Spinal cord (tissue), 10 donors: ENCODE measurements around the gene CTNNA3. TPM values are rescaled to one million over a fixed set of nuclear protein-coding genes. Genes with fewer than 3 reads are reported as not detected.

Source experiments
- DNase-seq, 6 donors: peaks; one replicate each; pipeline versions ENCODE4 v3.0.0 to v3.0.0-alpha.2; 2013 to 2015; ENCODE audit warnings: low spot score in 6 of 6, low read depth in 4 of 6
- H3K27ac ChIP-seq: one replicate; pipeline ENCODE4 v1.5.1; 2013; ENCODE audit warnings: low read depth, low read length, control low read depth
- H3K27me3 ChIP-seq: one replicate; pipeline ENCODE4 v1.6.1; 2013; ENCODE audit warnings: low read length; ENCODE audit not compliant: control insufficient read depth, insufficient read depth
- H3K36me3 ChIP-seq: one replicate; pipeline ENCODE4 v1.6.1; 2013; ENCODE audit warnings: low read length; ENCODE audit not compliant: control insufficient read depth, insufficient read depth
- H3K4me1 ChIP-seq: one replicate; pipeline ENCODE4 v1.6.1; 2013; ENCODE audit warnings: low read length; ENCODE audit not compliant: control insufficient read depth, insufficient read depth
- H3K4me3 ChIP-seq: one replicate; pipeline ENCODE4 v1.5.1; 2013; ENCODE audit warnings: low read depth, low read length, control low read depth
- H3K9me3 ChIP-seq: one replicate; pipeline ENCODE4 v1.6.1; 2013; ENCODE audit warnings: low read length; ENCODE audit not compliant: control insufficient read depth, insufficient read depth
- WGBS: methylation state at CpG from one replicate; pipeline ENCODE4 v1.1.5; 2013; ENCODE audit warnings: missing lambda C conversion rate; ENCODE audit not compliant: insufficient coverage; 5-methylcytosine and 5-hydroxymethylcytosine counted together
- polyA plus RNA-seq, 2 donors: library from polyadenylated mRNA; unstranded; fragments of 120-200 nt; gene quantifications; one replicate each; pipeline ENCODE4 v1.2.1, GENCODE V29; 2013; ENCODE audit not compliant: insufficient read length in 2 of 2
- total RNA-seq, 2 donors: library from RNA; depleted of rRNA in 1 of 2; stranded (reverse); fragments of 120-200 nt in 1 of 2; fragments of >200 nt in 1 of 2; gene quantifications; one replicate each; pipeline versions ENCODE4 v1.2.3 to v1.2.4, GENCODE V29; 2013 to 2014
- donor health status: healthy.

The CTNNA3 gene
- total and polyA plus RNA-seq, 4 donors, result 15.3 to 63.5 (median 41.0) TPM

DNA sequence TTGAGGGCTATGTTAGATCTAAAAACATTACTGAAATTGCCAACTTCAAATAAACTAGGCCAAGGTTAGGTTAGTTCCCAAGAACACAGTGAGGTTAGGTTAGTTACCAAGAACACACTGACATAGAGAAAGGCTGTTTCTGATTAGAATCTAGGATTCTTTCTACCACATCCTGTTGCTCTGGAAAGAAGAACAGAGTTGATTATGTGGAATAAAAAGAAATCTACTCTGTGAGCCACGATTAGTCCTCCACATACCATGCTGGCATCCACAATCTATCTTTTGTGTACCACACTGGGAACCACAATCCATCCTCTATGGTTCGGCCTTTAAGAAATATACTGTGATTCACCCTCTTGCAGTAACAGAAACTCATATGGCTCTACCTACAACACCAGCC lies 678.8 kb downstream of the CTNNA3 start:
- Histone ChIP-seq H3K9me3 (no peaks in the 10 kb centered on the region), H3K27me3 (no peaks in the 10 kb centered on the region), H3K27ac (no peak overlapping the region), H3K4me3 (no peak overlapping the region), H3K4me1 (no peaks in the 10 kb centered on the region), H3K36me3 (no peaks in the 10 kb centered on the region)
- no CpG with 5 or more reads among the region's 2 CpGs for WGBS
- no peak for DNase-seq

DNA sequence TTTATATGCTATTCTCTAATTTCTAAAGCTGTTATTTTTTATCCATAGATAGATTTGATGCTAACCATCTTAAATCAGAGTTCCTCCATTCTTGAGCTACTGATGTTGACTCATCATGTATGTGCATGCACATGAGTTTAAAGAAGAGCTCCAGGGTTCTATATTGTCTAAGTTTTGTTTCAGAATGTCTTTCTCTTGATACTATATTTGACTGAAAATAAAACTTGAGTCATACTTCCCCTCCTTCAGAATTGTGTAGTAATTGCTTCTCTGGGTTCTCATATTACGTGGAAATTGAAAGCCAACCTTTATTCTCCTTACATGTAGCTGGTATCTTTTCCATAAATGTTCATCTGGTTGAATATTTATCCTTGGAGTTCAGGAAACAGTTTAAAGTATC lies 680.8 kb downstream of the CTNNA3 start:
- H3K36me3 ChIP-seq, result no peaks in the 10 kb centered on the region
- no CpG with 5 or more reads among the region's 1 CpG for WGBS
- no peak for DNase-seq

GRCh38 chr10:67011981-67012380 lies 684.0 kb downstream of the CTNNA3 start:
- H3K27me3 ChIP-seq, result no peaks in the 10 kb centered on the region
- WGBS, result no CpG with 5 or more reads among the region's 3 CpGs
- DNase-seq, result no peak
- no peak overlapping the region for H3K27ac ChIP-seq
- H3K4me1 ChIP-seq, result no peaks in the 10 kb centered on the region
- H3K36me3 ChIP-seq, result no peaks in the 10 kb centered on the region
- H3K9me3 ChIP-seq, result no peaks in the 10 kb centered on the region
- H3K4me3 ChIP-seq, result no peak overlapping the region

More for the DNA sequence above, 680.8 kb downstream of the CTNNA3 start:
- H3K27ac ChIP-seq, result no peak overlapping the region
- H3K4me1 ChIP-seq, result no peaks in the 10 kb centered on the region
- H3K9me3 ChIP-seq, result no peaks in the 10 kb centered on the region
- H3K4me3 ChIP-seq, result no peak overlapping the region
- H3K27me3 ChIP-seq, result no peaks in the 10 kb centered on the region

- Histone ChIP-seq H3K27ac (no peak overlapping the region), H3K27me3 (no peaks in the 10 kb centered on the region), H3K36me3 (no peaks in the 10 kb centered on the region), H3K4me3 (no peak overlapping the region), H3K4me1 (no peaks in the 10 kb centered on the region), H3K9me3 (no peaks in the 10 kb centered on the region)
- no peak for DNase-seq
- WGBS, result no CpG with 5 or more reads among the region's 1 CpG
These were observed 684.5 kb downstream of the CTNNA3 start for GRCh38 chr10:67011480-67011879.

- Histone ChIP-seq H3K4me3 (no peak overlapping the region), H3K36me3 (no peaks in the 10 kb centered on the region), H3K27ac (no peak overlapping the region), H3K27me3 (no peaks in the 10 kb centered on the region), H3K4me1 (peaks cover 1% of the 10 kb centered on the region), H3K9me3 (no peaks in the 10 kb centered on the region)
- no CpG with 5 or more reads among the region's 1 CpG for WGBS
- DNase-seq, result no peak
These were observed 690.0 kb downstream of the CTNNA3 start for GRCh38 chr10:67005981-67006380.

DNA sequence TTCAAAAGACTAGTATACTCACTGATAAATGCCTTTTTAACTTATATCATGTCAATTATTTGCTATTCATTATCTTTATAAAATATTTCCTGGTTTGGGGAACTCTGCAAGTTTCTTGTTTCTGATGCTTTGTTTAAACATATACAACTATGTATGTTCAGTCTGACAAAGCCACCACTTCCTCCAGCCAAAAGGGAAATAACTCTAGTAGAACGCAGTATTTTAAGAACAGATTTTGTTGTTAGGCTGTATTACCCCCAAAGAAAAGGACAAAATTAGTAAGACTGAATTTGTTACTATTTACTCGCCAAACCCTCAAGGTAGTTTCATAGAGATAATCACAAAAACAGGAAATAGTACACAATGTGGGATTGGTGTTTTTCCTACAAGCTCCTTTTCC lies 691.3 kb downstream of the CTNNA3 start:
- Histone ChIP-seq H3K36me3 (no peaks in the 10 kb centered on the region), H3K27me3 (no peaks in the 10 kb centered on the region), H3K27ac (no peak overlapping the region), H3K4me1 (peaks cover 4% of the 10 kb centered on the region), H3K4me3 (no peak overlapping the region), H3K9me3 (no peaks in the 10 kb centered on the region)
- WGBS, result no CpG with 5 or more reads among the region's 2 CpGs
- DNase-seq, result no peak

DNA sequence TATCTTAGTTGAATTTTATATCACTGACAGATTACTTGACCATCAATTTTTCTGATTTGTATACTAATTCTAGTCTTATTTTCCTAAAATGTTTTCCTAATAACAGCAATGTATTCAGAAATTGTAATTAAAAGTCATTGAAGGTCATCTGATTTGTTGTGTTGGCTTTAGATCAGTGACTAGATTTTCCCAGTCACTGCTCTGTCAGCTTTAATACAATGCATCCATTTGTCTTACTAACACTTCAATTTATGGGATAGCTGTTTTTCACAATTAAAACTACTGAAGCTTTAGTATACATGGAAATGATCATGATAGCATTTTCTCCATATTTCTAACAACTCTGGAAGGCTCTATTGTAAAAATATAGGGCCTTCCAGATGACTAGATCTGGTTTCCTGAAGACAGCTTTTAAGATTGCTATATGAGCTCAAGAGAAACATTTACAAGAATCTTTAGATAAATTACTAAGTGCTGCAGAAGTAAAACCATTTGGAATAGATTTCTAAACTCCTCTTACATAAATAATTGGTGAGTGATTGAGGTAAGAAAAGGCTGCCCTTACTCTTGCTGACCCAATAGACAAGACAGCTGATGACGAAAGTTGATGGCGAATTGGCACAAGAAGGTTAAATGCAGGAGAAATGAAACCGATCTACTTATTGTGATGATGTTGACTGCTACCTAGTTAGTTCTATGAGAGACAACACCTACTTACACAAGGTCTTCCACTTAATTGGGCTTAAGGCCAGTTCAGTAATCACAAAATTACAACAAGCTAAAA lies 696.0 kb downstream of the CTNNA3 start:
- no peak for DNase-seq
- H3K4me3 ChIP-seq, result no peak overlapping the region
- no CpG with 5 or more reads among the region's 3 CpGs for WGBS
- H3K27me3 ChIP-seq, result no peaks in the 10 kb centered on the region
- peaks cover 4% of the 10 kb centered on the region for H3K4me1 ChIP-seq
- H3K36me3 ChIP-seq, result no peaks in the 10 kb centered on the region
- H3K9me3 ChIP-seq, result no peaks in the 10 kb centered on the region
- H3K27ac ChIP-seq, result no peak overlapping the region

DNA sequence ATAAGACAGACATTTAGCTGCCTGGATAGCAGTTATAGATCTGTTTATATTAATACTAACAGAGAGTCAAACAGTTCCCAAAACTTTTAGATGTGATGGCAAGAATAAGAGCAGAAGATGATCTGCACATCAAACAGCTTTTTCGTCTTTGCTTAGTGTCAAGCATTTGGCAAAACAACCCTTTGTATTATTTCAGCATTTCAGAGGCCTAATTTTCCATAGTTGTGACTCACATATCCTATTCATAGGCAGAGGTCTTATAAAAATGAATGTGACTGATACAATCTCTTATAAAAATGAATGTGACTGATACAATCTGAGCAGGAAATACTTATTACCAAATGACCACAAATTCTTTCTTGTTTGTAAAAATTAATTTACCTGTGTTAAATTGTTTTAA lies 699.0 kb downstream of the CTNNA3 start:
- no peaks in the 10 kb centered on the region for H3K27me3 ChIP-seq
- no peak overlapping the region for H3K4me3 ChIP-seq
- H3K9me3 ChIP-seq, result no peaks in the 10 kb centered on the region
- H3K4me1 ChIP-seq, result peaks cover 4% of the 10 kb centered on the region
- H3K27ac ChIP-seq, result no peak overlapping the region
- no peaks in the 10 kb centered on the region for H3K36me3 ChIP-seq
- no CpG with 5 or more reads among the region's 1 CpG for WGBS
- DNase-seq, result no peak

DNA sequence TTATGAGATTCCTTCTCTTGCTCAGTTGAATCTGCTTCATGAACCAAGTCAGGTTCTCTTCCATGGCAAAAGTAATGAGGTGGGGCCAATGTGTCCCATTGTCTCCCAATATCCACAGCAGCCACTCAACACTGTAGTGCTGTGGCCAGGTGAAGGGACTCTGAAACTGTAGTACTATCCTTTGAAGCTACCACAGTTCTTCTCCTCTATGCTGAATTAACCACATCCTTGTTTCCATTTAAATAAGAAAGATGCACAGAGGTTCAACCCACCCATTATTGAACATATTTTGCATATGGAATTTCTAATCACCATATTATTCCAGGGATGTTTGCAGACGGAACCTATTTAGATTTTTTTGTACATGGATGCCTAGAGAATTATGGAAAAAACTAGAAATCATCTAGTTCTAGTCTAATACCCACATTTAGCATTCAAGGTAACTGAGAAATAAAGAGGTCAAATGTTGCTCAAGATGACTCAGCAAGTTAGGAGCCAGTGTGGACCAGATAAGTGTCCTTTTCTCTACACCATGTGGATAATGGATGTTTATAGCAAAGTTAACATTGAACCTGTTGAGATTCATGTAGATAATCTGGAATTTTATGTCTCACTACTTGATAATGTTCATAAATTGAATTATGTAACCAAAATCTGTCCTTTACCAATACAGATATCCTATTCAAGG lies 705.7 kb downstream of the CTNNA3 start:
- WGBS, result no CpG with 5 or more reads among the region's 1 CpG
- Histone ChIP-seq H3K4me3 (no peak overlapping the region), H3K9me3 (no peaks in the 10 kb centered on the region), H3K27ac (no peak overlapping the region), H3K36me3 (no peaks in the 10 kb centered on the region), H3K27me3 (no peaks in the 10 kb centered on the region), H3K4me1 (no peaks in the 10 kb centered on the region)
- DNase-seq, result no peak

DNA sequence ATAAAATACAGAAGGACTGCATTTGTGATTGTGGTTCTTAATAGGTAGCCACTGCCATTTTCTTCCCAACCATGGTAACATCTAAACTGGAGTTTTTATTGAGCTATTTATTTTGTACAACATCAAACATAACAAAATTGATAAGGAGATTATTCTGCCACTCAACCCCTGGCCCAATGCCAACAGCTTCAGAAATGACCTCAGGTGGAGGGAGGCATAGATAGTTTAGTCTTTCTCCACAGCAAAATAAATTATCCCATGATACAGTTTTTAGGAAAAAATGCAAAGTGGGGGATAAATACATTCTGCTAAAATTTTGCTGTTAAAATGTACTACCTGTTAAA lies 712.5 kb downstream of the CTNNA3 start:
- Histone ChIP-seq H3K4me3 (no peak overlapping the region), H3K27me3 (no peaks in the 10 kb centered on the region), H3K9me3 (no peaks in the 10 kb centered on the region), H3K4me1 (peaks cover 7% of the 10 kb centered on the region), H3K27ac (no peak overlapping the region), H3K36me3 (no peaks in the 10 kb centered on the region)
- no peak for DNase-seq
